ENCODE measurements around the gene KIF3C. TPM values are rescaled to one million over a fixed set of nuclear protein-coding genes. Genes with fewer than 3 reads are reported as not detected.

The KIF3C gene
- total RNA-seq, 2 donors from 2014 or later: 3.0 to 5.3 TPM

- intact Hi-C loops (cut with DNase I): no loop called here
- ATAC-seq (no peak), DNase-seq (no peak)
Measured at GRCh38 chr2:25895610-25896009, 86.7 kb downstream of the KIF3C start.

GRCh38 chr2:25895018-25895417 lies 87.3 kb downstream of the KIF3C start:
- ATAC-seq: no peak
- intact Hi-C loops (cut with DNase I): no loop called here
- no peak for DNase-seq

DNA sequence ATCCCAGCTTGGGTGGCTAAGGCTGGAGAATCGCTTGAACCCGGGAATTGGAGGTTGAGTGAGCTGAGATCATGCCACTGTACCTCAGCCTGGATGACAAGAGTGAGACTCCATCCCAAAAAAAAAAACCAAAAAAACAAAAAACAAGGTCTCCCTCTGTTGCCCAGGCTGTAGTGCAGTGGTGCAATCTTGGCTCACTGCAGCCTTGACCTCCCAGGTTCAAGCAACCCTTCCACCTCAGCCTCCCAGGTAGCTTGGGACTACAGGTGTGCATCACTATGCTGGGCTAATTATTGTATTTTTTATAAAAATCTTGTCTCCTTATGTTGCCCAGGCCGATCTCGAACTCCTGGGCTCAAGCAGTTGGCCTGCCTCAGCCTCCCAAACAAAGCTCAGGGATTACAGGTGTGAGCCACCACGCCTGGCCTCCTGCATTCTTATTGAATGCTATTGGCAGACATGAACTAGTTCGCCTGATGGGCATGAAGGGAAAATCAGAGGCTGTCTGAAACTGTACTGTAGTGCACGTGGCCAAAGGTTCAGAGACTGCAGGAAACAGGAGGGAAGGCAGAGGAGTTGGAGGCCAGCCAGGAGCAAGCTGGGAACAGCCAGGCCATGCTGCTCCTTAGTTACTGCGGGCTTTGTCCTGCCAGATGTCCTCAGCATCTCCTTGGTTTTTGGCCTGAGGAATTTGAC lies 88.0 kb downstream of the KIF3C start:
- DNase-seq: peak; percentile 27

GRCh38 chr2:25891672-25892071 lies 90.6 kb downstream of the KIF3C start:
- no peak for DNase-seq
- no peak for ATAC-seq
- intact Hi-C loops (cut with DNase I): no loop called here

More for the DNA sequence above, 88.0 kb downstream of the KIF3C start:
- intact Hi-C loops (cut with DNase I): no loop called here
- ATAC-seq: peak in 1 of 2 donors; percentile 30

DNA sequence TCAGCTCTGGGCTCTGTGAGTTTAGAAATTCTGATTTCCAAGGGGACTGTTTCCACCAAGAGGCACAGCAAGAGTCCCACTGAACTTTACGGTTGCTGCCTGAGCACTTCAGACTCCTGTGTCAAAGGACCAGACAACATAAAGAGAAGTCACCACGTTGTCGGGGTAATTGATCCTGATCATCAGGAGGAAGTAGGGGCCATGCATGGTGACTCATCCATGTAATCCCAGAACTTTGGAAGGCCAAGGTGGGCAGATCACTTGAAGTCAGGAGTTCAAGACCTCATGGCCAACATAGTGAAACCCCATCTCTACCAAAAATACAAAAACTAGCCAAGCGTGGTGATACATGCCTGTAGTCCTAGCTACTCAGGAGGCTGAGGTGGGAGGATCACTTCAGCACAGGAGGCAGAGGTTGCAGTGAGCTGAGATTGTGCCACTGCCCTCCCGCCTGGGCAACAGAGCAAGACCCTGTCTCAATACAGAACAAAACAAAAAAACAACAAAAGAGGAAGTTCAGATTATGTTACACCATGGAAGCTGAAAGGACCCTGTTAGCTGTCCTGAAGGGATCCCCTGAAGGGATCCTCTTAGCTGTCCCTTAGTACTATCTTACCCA lies 94.6 kb downstream of the KIF3C start:
- DNase-seq: no peak
- intact Hi-C loops (cut with DNase I): no loop called here
- ATAC-seq: no peak

DNA sequence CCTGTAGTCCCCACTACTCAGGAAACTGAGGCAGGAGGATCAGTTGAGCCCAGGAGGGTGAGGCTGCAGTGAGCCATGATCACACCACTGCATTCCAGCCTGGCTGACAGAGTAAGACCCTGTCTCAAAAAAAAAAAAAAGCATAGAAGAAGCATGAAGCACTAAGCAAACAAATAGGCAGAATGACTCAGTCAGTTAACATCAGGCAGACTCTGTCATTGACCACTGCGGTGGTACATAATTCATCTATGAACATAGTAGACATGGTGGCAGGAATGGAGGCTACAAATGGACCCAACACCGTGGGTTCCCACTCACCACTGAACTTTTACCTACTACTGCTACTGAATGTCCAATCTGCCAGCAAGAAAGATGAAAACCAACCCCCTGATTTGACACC lies 96.4 kb downstream of the KIF3C start:
- intact Hi-C loops (cut with DNase I): no loop called here
- no peak for DNase-seq
- no peak for ATAC-seq

- ATAC-seq (no peak), DNase-seq (no peak)
- intact Hi-C loops (cut with DNase I): no loop called here
Measured at GRCh38 chr2:25881764-25882163, 100.5 kb downstream of the KIF3C start.

DNA sequence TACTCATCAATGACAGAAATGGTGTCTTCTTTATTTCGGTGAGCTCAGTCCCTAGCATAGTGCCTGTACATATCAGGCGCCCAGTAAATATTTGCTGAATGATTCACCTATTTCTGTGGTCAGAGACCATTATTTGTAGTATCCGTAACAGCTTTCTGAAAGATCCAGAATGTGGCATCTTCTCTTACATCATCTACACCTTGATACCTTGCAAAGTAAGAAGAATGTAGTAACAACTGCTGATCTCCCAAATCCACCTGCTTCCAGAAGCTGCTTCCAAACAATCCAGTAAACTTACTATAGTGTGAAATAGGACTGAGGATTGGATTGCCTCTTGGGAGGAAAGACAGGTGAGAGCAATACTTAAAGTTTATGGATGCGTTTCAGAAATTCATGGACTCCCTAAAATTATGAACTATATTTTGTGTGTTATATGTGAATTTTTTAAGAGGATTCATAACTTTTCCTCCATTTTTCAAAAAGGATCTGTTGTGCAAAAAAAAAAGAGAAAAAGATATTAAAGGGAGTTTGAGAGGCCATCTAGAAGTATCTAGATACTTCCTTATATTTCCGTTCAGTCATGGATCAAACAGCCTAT lies 103.1 kb downstream of the KIF3C start:
- ATAC-seq (no peak), DNase-seq (no peak)
- intact Hi-C loops (cut with DNase I): no loop called here

DNA sequence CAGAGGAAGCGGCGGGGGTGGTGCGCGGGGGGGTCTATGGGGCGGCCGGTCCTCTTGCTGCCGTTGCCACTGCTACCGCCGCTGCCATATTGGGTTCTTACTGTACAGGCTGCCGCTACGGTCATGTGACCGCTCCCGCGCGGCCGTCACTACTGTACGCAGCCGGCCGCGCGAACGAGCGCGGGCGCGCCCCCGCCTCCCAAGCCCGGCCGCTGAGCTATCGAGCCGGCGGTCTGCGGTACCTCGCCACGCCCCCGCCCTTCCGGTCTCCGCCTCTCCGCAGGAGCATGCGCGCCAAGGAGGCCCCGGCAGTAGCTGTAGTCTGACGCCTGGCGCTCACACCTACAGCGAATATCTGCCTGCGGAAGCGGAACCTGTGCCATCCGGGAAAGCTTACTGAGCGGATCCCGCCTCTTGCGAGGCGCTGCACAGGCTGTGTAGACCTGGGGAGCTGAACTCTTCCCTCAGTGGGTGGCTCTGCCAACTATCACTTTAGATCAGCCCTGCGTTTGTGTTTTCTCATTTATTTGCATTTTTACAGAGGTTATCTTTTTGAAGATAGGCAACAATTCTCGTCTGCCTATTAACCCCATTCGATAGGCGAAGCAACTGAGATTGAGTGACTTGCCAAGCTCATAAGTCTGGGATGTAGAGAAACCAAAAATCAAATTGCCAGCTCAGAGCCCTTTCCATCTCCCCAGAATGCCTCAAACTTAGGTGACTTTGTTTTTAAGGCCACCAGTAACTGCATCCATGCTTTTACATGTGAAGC lies 103.8 kb downstream of the KIF3C start, which contains the start of gene ASXL2:
ASXL2 (minus strand) TSS at position 127 of the 772 bp plus-strand sequence. CDS start 265 bp downstream, outside the sequence.
- ATAC-seq (peak; percentile 99), DNase-seq (peak; percentile 97)
- intact Hi-C loops (cut with DNase I): no loop called here

- DNase-seq: peak; percentile 47
- intact Hi-C loops (cut with DNase I): no loop called here
- ATAC-seq: peak; percentile 53 to 67
Measured at GRCh38 chr2:25877431-25878360, 104.6 kb downstream of the KIF3C start.

Other genes starting within 250 kb of the KIF3C start
- gene ASXL2, start 104.0 kb downstream of the KIF3C start, total RNA-seq: 10 to 100 TPM; 21.7 to 22.2 TPM
- 100 to 1,000 TPM in 1 of 2 donors, 10 to 100 TPM in 1; 93.8 to 108 TPM for gene RAB10, start 51.6 kb upstream of the KIF3C start, total RNA-seq
- gene GAREM2, start 190.6 kb upstream of the KIF3C start, total RNA-seq: 1 to 10 TPM; 4.2 to 4.8 TPM